HL-60/S4 treated with retinoic acid at 250 ng/mL for 4 days and 3 days (cell line): Measurements from ENCODE around the gene ITLN2.
"Not testable (repeated sequence)": the region's sequence is repeated elsewhere in the genome, so short reads cannot be mapped to it uniquely, and the experiment has no call there.

Experiments used
- in situ Hi-C: fragments of 300-500 bp; cut with MboI; formaldehyde crosslinking; loops from 2 replicates; pipeline ENCODE4 v1.7.0; 2022; ENCODE audit warnings: low sequenced_read_pairs

Gene ITLN2

DNA sequence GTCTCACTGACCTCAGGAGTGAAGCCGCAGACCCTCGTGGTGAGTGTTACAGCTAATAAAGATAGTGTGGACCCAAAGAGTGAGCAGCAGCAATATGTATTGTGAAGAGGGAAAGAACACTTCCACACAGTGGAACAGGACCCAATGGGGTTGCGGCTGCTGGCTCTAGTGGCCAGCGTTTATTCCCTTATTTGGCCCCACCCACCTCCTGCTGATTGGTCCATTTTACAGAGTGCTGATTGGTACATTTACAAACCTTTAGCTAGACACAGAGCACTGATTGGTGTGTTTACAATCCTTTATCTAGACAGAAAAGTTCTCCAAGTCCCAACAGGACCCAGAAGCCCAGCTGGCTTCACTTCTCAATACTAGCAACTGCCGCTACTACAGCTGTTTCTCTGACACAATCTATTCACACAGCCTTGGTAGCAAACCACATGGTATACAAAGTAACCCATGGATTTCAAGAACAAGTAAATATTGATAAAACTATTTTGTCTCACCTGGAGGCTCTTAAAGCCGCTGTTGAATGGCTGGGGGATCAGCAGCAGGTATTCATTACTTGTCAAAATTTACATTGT, 44.3 kb downstream of the ITLN2 start:
- in situ Hi-C loops = no loop called here

DNA sequence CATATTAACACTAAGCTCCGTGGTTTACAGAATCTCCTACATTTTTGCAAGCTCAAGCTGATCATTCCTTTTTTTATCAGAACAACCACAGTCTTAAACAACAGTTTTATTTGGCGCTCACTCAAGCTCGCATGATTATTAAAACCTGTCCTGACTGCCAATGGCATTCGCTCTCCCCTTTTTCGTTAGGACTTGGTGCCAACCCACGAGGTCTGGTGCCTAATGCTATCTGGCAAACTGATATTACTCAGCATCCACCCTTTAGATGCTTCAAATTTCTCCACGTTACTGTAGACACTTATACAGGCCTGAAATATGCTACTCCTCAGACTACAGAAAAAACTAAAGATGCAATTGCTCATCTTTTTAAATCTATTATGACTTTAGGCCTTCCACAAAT, 46.6 kb downstream of the ITLN2 start:
- in situ Hi-C loops = no loop called here

DNA sequence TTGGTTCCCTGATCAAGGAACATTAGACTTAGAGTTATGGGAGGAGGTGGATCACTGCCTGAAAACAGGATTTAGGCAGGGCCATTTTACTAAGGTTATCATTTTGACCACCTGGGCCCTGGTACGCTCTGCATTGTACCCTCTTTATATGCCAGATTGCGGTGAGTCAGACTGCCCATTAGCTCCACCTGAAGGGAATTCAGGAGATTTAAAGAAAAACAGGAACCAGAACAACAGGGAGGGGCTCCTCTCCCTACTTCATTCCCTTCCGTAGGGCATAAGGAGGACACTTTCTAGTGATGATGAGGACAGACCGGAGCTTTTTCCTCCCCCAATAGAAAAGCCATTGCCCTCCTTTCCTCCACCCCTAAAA, 49.0 kb downstream of the ITLN2 start:
- in situ Hi-C loops = no loop called here

DNA sequence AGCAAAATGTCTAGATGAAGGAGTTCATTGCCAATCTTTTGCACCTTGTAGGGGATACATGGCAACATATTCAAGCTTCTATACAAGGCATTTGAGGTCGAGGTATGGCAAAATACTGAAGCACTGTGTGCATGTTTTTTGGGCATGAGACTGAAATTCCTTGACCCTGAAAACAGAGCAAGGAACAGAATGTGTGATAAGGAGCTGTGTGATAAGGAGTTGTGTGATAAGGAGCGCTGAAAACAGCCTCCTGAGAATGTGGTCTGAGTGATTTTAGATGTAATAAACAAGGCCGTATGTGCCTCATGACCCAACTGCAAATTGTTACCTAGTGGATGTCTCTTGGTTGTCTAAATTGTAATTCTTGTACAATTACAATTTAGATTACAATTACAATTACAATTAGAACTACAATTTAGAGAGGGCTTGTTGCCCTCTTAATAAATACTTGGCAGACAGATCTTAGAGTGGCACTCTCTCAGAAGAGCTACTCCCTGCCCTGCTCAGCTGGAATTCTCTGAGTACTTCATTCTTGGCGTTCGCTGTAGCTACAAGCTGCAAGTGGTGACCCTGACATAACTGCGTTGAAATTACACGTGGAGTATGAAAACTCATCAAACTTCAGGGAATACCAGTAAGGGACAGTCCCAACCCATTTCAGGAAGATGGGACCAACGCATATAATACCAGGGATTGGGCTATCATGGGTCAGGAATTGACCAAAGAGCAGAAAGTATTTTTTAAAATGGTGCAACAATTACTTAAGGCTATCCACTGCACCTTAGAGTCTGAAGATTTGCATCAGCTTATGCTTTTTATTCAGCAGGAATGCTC, 49.6 kb downstream of the ITLN2 start:
- in situ Hi-C loops = no loop called here

DNA sequence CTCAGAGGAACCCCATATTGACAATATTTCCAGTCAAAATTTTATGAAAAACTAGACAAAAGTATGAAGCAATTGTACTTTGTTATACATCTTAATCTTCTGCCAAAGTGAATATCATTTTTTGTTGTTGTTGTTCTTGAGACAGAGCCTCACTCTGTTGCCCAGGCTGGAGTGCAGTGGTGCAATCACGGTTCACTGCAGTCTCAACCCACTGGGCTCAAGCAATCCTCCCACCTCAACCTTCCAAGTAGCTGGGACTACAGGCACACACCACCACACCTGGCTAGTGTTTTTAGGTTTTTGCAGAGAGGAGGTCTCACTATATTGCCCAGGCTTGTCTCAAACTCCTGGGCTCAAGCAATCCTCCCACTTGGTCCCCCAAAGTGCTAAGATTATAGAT, 52.4 kb downstream of the ITLN2 start:
- in situ Hi-C loops = not testable (repeated sequence)

DNA sequence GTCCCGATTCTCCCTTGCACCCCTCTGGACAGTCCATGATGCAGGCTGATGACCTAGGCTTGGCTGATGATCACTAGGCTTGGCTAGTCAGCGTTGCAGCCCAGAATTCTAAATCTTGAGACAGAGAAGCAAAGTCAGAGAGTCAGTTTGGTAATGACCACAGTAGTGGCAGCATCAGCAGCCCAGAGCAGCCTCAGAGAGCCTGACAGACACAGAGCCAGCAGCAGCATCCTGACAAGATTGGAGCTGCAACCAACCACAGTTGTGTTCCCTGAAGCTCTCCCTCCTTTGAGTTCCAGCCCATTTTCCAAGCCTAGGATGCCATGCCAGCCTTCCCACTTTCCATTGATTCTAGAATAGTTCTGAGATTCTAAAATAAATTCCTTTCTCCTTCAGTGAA, 52.8 kb downstream of the ITLN2 start:
- in situ Hi-C loops = no loop called here

DNA sequence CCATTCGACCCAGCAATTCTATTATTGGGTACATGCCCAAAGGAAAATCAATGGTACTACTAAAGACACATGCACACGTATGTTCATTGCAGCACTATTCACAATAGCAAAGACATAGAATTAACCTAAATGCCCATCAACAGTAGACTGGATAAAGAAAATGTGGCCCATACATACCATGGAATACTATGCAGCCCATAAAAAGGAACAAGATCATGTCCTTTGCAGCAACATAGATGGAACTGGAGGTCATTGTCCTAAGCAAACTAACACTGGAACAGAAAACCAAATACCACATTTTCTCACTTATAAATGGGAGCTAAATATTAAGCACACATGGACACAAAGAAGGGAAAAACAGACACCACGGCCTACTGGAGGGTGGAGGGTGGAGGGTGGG, 53.9 kb downstream of the ITLN2 start:
- in situ Hi-C loops = not testable (repeated sequence)
